ENCODE measurements around the gene COL24A1.

COL24A1 gene

GRCh38 chr1:86175756-86176155 lies 19.2 kb upstream of the COL24A1 start:
- Histone ChIP-seq H3K9ac (no peak overlapping the region), H3K4me2 (ENCODE audit: low read length) (no peak overlapping the region), H3K27ac (no peak overlapping the region), H3K27me3 (ENCODE audit: control insufficient read depth, insufficient read depth, low read length) (no peaks in the 10 kb centered on the region), H3K9me3 (ENCODE audit: control insufficient read depth, low read length) (no peaks in the 10 kb centered on the region), H3K4me3 (ENCODE audit: low read depth, low read length) (no peak overlapping the region), H2AFZ (no peak overlapping the region), H3K4me1 (no peaks in the 10 kb centered on the region), H3K36me3 (ENCODE audit: control insufficient read depth, insufficient read depth, low read length) (no peaks in the 10 kb centered on the region), H3K79me2 (no peaks in the 10 kb centered on the region)
- TF ChIP-seq, protein P1, sequence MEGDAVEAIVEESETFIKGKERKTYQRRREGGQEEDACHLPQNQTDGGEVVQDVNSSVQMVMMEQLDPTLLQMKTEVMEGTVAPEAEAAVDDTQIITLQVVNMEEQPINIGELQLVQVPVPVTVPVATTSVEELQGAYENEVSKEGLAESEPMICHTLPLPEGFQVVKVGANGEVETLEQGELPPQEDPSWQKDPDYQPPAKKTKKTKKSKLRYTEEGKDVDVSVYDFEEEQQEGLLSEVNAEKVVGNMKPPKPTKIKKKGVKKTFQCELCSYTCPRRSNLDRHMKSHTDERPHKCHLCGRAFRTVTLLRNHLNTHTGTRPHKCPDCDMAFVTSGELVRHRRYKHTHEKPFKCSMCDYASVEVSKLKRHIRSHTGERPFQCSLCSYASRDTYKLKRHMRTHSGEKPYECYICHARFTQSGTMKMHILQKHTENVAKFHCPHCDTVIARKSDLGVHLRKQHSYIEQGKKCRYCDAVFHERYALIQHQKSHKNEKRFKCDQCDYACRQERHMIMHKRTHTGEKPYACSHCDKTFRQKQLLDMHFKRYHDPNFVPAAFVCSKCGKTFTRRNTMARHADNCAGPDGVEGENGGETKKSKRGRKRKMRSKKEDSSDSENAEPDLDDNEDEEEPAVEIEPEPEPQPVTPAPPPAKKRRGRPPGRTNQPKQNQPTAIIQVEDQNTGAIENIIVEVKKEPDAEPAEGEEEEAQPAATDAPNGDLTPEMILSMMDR (IDR thresholded peaks at IDR 0.05) = no peak

- no peaks in the 10 kb centered on the region for H3K9me3 ChIP-seq (ENCODE audit: control insufficient read depth, low read length)
- H3K36me3 ChIP-seq (ENCODE audit: control insufficient read depth, insufficient read depth, low read length) = no peaks in the 10 kb centered on the region
- H3K4me3 ChIP-seq (ENCODE audit: low read depth, low read length) = no peak overlapping the region
- no peak overlapping the region for H2AFZ ChIP-seq
- no peaks in the 10 kb centered on the region for H3K79me2 ChIP-seq
- H3K4me2 ChIP-seq (ENCODE audit: low read length) = no peak overlapping the region
- H3K27ac ChIP-seq = no peak overlapping the region
- H3K9ac ChIP-seq = no peak overlapping the region
- H3K4me1 ChIP-seq = no peaks in the 10 kb centered on the region
- no peaks in the 10 kb centered on the region for H3K27me3 ChIP-seq (ENCODE audit: control insufficient read depth, insufficient read depth, low read length)
- TF ChIP-seq, protein P1 (IDR thresholded peaks at IDR 0.05) = no peak
Measured at GRCh38 chr1:86169625-86170024, 13.1 kb upstream of the COL24A1 start.

GRCh38 chr1:86159800-86160199 lies 3.2 kb upstream of the COL24A1 start:
- Histone ChIP-seq H3K4me3 (ENCODE audit: low read depth, low read length) (no peak overlapping the region), H3K36me3 (ENCODE audit: control insufficient read depth, insufficient read depth, low read length) (no peaks in the 10 kb centered on the region), H3K27ac (no peak overlapping the region), H2AFZ (no peak overlapping the region), H3K9ac (no peak overlapping the region), H3K9me3 (ENCODE audit: control insufficient read depth, low read length) (no peaks in the 10 kb centered on the region), H3K4me2 (ENCODE audit: low read length) (no peak overlapping the region), H3K27me3 (ENCODE audit: control insufficient read depth, insufficient read depth, low read length) (no peaks in the 10 kb centered on the region), H3K79me2 (no peaks in the 10 kb centered on the region), H3K4me1 (no peaks in the 10 kb centered on the region)
- TF ChIP-seq, protein P1 (IDR thresholded peaks at IDR 0.05) = no peak

DNA sequence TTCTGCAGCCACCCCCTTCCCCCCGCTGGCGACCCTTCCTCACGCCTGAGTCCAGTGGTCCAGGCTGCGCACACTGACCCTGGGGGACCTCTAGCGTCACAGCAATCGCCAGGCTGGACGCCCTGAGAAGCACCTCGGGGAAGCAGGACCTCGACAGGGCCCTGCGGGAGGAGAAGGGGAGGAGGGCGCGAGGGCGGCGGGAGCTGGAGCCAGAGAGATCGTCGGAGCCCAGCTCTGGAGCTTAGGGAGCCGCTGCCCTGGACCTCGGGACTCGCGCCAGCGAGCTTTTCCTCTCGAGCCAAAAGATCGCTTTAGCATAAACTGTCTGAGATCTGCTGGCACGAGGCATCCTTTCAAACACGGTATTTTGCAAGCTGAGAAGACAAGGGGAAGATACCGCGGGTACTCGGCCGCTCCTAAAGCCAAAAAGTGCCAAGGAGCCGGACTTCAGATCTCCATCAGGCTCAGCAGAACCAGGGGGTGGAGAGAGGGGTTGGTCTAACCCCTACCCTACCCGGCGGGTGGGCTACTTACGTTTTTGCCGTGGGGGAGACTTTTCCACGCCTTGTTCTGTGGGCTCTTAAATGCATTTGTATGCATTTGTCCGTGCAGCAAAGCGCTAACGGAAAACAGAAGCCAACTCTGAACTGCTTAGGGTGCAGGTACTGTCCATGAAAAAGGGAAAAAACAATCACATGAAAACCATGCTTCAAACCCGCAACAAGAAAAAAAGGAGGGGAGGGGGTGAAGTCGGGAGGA lies 586 bp downstream of the COL24A1 start:
- H3K27ac ChIP-seq = no peak overlapping the region
- H3K4me3 ChIP-seq (ENCODE audit: low read depth, low read length) = peak overlapping the region; percentile 54
- TF ChIP-seq, protein P1 (IDR thresholded peaks at IDR 0.05) = no peak
- no peaks in the 10 kb centered on the region for H3K9me3 ChIP-seq (ENCODE audit: control insufficient read depth, low read length)
- H2AFZ ChIP-seq = peak overlapping the region; percentile 42
- peak overlapping the region; percentile 79 for H3K4me2 ChIP-seq (ENCODE audit: low read length)
- H3K9ac ChIP-seq = no peak overlapping the region
- no peaks in the 10 kb centered on the region for H3K4me1 ChIP-seq
- no peaks in the 10 kb centered on the region for H3K36me3 ChIP-seq (ENCODE audit: control insufficient read depth, insufficient read depth, low read length)
- no peaks in the 10 kb centered on the region for H3K79me2 ChIP-seq
- no peaks in the 10 kb centered on the region for H3K27me3 ChIP-seq (ENCODE audit: control insufficient read depth, insufficient read depth, low read length)
